HG03565 (cell line): ENCODE data around the gene ZMIZ1.

Source experiments
- ATAC-seq: cut with Tn5 transposase; IDR thresholded peaks from one replicate; pipeline ENCODE4 v1.9.1; 2021; ENCODE audit warnings: mild to moderate bottlenecking, moderate library complexity; ENCODE audit not compliant: unreplicated experiment

ZMIZ1 gene

DNA sequence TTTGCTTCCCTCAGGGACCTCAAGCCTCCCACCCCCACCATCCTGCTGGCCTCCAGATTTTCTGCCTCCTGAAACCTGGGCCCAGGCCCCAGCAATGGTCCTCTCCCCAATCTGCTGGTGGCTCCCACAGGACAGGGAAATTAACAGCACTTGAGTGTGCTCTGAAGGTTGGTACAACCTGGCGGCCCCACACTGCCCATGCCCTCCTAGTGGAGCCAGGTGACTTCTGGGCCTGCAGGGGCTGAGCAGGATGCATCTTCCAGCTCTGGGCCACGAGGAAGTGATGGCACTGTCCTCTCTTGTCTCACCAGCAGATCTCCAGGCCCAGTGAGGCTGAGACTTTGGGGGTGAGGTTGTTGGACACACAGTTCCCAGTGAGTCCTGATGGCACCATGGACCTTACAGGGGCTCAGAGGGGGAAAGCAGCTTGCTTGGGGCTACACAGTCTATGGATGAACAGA lies 3.6 kb upstream of the ZMIZ1 start:
- no peak for ATAC-seq

GRCh38 chr10:79065853-79066252 lies 2.9 kb upstream of the ZMIZ1 start:
- ATAC-seq = no peak

GRCh38 chr10:79066411-79067240 lies 2.1 kb upstream of the ZMIZ1 start:
- ATAC-seq = no peak

- no peak for ATAC-seq
Observed at GRCh38 chr10:79067241-79068202, 1.2 kb upstream of the ZMIZ1 start.

- ATAC-seq = no peak
Observed at GRCh38 chr10:79068203-79068561, 584 bp upstream of the ZMIZ1 start.

- ATAC-seq = peak; percentile 5
Observed at GRCh38 chr10:79069325-79070080, 737 bp downstream of the ZMIZ1 start.

GRCh38 chr10:79070081-79070605 lies 1.4 kb downstream of the ZMIZ1 start:
- no peak for ATAC-seq

DNA sequence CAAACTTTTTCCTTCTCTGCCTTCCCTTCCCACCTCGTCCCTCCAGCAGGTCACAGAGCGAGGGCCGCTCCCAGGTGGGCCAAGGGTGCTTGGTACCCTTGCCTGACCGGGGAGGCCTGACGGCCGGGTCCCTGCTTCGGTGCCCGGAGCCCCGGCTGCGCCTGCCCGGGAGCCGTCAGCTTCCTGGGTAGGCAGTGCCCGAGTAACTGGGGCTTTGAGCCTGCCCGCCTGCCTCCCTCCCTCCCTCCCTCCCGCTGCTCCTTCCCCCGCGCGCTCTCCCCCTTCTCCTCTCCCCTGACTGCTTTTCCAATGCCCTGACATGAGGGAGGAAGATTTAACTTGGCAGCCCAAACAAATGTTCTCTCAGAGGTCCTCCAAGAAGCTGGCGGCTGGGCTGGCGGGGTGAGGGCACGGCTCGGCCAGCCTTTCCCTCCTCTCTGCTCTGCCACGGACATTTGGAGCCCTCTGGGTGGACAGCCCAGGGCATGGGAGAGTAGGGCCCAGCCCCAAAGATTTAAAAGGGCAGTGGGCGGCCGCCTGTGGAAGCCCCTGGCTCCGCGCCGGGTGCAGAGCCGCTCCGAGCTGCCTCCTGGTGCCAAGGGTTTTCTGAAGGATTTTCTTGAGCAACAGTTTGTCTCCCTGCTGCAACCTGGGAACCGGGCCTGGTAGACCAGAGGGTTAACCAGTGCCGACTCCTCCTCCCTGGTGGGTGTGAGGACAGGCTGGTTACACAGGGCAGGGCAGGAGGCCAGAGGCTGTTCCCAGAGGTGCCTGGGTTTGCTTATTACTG lies 2.0 kb downstream of the ZMIZ1 start:
- no peak for ATAC-seq

DNA sequence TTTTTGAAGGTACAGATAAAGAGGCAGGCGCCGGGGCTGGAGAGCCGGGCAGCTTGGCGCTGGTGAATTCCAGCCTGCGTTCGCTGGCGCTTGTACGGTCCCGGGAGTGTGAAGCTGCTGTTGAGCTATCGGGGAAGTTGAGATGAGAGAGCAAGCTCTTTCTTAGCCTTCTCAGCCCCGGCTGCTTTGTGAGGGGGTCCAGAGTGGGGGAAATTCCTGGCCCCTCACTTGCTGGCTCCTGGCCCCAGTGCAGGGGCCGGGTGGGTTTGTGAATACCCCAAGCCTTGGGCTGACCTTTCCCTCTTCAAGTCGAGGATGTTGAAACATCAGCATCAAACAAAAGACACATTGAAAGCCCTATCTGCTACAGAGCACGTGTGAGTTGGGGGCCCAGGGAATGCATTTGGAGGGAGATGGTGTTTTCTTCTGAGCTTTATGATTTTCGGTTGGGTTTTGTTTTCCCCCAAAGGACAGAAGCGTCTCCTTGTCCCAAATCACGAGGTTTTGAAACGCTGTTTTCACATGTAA lies 2.7 kb downstream of the ZMIZ1 start:
- no peak for ATAC-seq

GRCh38 chr10:79072041-79072441 lies 3.3 kb downstream of the ZMIZ1 start:
- no peak for ATAC-seq

DNA sequence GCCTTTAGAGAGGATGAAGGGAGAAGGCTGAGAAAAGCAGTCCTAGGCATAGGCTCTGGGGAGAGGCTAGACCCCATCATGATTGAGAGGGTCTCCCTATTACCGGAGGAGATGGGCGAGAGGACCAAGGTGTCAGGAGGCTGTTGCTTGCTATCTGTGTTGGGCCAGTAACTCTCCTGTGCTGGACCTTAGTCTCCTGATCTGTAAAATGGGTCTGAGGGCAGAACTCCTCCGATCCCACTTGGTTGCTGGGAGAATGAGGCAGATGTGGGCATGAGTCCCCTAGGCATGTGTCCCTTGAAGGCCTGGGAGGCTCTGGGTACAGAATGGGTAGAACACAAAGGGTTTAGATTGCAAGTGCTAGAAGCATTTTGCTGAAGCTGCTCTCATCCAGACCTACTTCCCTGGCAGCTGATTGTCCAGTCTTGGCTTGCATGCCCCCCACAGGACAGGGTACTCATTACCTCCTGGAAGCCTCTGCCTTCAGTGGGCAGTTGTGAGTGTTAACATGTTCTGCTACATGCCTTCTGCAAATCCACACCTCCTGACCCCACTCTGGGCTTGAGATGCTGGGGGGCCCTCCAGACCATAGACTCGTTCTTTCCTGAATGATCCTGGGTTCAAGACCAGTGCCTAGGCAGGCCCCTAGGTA lies 4.4 kb downstream of the ZMIZ1 start:
- ATAC-seq = no peak

DNA sequence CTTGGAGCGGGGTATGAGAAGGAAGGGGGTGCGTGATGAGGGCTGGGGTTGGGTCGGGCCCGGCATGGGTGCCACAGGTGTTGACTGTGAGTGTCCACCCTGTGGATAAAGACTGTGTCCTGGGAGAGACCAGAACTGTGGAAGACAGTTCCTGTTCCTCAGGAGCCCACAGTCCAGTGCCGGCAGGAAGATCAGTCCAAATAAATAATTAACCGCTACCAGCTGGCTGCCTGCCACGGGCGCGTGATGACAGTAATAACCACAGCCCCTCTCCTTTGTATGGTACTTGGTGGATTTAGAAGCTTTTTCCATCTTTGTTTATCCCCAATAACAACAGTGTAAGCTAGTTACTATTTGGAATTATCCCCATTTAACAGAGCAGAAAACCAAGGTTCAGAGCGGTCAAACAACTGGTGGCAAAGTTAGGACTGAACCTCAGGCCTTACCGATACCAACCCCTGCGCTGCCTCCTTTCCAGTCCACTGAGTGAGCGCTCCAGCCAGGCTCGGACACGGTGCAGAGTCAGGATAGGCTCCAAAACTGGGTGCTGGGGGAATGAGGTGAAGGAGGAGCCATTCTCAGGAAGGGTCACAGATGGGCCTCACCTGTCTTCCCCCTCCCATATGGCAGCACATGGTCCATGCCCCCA lies 5.1 kb downstream of the ZMIZ1 start:
- no peak for ATAC-seq

GRCh38 chr10:79074732-79075131 lies 6.0 kb downstream of the ZMIZ1 start:
- no peak for ATAC-seq

DNA sequence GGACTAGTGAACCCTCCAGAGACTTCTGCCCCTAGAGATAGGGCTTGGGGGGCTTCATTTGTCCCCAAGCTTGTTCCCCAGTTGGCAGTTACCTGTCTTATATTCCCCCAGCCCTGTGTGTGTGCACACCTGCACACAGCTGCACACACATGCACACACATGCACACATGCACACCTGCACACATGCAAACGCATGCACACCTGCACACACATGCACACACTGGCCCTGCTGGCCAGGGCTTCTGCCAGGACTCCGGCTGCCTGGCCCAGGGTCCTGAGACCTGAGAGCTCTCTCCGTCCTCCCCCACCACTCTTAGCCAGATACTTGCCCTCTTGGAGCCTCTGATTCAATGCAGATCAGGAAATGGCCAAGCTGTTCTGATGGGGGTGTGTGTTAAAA lies 6.7 kb downstream of the ZMIZ1 start:
- no peak for ATAC-seq

GRCh38 chr10:79077488-79078173 lies 8.9 kb downstream of the ZMIZ1 start:
- ATAC-seq = no peak

DNA sequence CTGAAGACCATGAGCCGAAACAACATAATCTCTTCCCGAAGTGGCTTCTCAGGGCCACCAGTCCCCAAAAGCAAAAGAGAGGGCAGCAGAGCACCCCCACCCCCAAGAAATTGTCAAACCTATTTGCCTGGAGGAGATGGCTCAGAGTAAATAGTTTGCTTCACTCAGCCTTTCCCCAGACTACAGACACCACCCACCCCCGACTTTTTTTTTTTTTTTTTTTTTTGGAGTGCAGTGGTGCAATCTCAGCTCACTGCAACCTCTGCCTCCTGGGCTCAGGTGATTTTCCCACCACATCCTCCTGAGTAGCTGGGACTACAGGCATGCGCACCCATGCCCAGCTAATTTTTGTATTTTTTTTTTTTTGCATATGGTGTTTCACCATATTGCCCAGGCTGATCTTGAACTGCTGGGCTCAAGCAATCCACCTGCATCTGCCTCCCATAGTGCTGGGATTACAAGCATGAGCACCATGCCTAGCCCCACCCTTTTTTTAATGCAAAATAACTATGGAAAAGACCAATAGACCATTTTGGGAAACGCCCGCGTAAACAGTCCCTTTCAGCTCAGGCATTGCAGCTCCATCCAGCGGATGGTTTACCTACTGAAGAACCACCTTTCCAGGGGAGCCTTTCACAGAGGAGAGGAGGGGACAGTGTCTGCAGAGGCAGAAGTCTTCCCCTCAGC lies 9.7 kb downstream of the ZMIZ1 start:
- ATAC-seq = no peak

DNA sequence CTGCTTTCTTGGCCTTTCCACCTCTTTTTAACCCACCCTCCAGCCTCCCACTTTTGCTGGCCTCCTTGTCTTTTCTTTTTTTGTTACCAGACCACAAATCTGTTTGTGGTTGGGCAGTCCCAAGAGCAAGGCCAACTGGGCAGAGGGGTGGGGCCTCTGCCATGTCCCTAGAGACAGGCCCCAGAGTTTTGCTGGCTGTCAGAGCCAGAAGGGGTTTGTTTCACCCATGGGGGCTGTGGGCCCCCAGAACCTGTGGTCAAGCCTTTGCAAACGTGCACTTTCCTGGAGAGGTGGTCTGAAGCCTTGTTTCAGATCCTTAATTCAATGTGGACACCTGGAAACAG lies 10.3 kb downstream of the ZMIZ1 start:
- no peak for ATAC-seq
